Activated T-cell treated with anti-CD3 and anti-CD28 coated beads for 48 hours (primary cell): ENCODE results near the gene OR1J1.
A peak's percentile ranks its signal among the peaks of the same experiment; 100 is the strongest.

Source experiments
- DNase-seq: peaks from one replicate; pipeline ENCODE4 v3.0.0-alpha.2; 2020; ENCODE audit warnings: low read depth

The OR1J1 gene, protein sequence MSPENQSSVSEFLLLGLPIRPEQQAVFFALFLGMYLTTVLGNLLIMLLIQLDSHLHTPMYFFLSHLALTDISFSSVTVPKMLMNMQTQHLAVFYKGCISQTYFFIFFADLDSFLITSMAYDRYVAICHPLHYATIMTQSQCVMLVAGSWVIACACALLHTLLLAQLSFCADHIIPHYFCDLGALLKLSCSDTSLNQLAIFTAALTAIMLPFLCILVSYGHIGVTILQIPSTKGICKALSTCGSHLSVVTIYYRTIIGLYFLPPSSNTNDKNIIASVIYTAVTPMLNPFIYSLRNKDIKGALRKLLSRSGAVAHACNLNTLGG

DNA sequence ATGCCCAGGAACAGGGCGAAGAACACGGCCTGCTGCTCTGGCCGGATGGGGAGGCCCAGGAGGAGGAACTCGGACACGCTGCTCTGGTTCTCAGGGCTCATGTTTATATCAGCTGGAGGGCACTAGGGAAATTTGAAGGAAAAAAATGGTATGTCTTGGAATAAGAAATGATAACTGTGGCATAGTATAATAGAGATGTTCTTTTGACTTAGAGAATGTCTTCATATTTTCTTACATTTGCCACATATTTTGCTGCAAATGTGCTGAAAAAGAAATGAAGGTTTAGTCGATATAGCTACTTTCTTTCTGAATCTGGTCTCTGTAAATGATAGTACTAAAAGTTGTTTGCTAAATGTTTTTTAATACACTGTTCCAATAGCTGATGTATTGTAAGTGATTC lies at the start of gene OR1J1:
Gene OR1J1 (minus strand): TSS at position 101 of the 400 bp plus-strand sequence. CDS start 0 bp downstream, at position 101.
- DNase-seq = no peak

DNA sequence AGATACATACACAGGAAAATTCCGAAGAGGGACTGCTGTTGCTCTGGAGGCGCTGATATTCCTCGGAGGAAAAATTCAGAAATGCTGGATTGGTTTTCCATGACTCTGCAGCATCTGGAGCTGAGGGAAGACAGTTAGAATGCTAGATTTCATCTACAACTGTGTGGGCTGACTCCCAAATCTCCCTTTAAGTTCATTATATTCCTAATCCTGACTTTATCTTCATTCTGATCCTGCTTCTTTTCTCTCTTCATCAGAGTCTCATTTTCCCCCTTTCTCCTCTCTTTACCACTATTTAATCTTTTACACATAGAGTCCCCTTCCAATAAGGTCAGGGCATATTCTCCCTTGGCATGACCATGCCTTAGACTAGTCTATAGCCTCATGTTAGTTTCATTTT lies 49.5 kb upstream of the OR1J1 start, which contains the start of gene OR1N1:
Gene OR1N1 (minus strand): TSS at position 101 of the 400 bp plus-strand sequence. CDS start 0 bp downstream, at position 101.
- DNase-seq = no peak

DNA sequence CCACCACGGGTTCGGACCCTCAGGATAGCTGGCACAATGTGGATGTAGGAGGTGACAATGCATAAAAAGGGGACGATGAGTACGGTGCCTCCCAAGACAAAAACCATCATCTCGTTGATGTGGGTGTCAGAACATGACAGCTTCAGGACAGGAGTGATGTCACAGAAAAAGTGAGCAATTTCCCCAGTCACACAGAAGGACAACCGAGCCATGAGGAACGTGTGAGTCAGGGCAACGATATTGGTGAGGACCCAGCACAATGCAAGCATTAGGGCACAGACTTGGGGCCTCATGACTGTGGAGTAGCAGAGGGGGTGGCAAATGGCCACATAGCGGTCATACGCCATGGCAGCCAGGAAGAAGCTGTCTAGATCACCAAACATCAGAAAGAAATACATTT lies 48.9 kb upstream of the OR1J1 start:
- peak; percentile 4 for DNase-seq

DNA sequence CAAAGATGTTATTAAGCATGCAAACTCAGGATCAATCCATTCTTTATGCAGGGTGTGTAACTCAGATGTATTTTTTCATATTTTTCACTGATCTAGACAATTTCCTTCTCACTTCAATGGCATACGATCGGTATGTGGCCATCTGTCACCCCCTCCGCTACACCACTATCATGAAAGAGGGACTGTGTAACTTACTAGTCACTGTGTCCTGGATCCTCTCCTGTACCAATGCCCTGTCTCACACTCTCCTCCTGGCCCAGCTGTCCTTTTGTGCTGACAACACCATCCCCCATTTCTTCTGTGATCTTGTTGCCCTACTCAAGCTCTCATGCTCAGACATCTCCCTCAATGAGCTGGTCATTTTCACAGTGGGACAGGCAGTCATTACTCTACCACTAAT lies 41.6 kb upstream of the OR1J1 start:
- DNase-seq = no peak

DNA sequence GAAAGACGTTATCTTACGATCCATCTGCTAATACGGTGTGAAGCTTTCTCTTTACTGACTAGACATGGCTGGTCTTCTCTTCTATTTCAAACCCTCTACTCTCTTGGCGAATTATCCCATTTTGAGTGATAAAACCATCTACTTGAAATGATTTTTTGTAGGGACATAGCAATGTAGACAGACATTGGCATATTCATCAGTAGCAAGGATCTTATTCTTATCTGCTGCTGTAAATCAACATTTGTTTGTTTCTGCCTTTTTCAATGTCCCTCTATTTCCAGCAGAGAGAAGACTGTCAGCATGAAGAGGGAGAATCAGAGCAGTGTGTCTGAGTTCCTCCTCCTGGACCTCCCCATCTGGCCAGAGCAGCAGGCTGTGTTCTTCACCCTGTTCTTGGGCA lies 41.1 kb upstream of the OR1J1 start, which contains the start of gene OR1J4:
Gene OR1J4 (plus strand): TSS at position 301 of the 400 bp plus-strand sequence. CDS start 0 bp downstream, at position 301.
- DNase-seq = no peak

DNA sequence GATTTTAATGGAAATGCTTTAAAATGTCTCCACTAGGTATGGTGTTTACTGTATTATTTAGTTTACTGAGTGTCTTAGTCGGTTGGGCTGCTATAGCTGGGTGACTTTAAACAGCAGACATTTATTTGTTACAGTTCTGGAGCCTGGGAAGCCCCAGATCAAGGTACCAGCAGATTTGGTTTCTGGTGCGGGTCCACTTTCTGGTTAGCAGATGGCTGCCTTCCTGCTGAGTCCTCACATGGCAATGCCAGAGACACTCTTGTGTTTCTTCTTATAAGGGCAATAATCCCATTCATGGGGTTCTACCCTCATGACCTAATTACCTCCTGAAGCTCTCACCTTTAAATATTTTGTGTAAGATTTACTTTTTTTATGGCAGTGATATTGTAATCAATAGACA lies 40.5 kb upstream of the OR1J1 start:
- DNase-seq = no peak

DNA sequence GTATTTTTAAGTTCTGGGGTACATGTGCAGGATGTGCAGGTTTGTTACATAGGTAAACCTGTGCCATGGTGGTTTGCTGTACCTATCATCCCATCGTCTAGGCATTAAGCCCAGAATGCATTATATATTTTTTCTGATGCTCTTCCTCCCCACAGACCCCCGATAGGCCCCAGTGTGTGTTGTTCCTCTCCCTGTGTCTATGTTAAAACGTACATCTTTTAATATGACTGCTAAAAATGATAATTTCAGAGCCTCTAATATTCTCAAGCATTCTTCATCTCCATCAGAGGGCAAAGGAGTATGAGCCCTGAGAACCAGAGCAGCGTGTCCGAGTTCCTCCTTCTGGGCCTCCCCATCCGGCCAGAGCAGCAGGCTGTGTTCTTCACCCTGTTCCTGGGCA lies 32.8 kb upstream of the OR1J1 start, which contains the start of gene OR1J2:
Gene OR1J2 (plus strand): TSS at position 301 of the 400 bp plus-strand sequence. CDS start 0 bp downstream, at position 301.
- no peak for DNase-seq

DNA sequence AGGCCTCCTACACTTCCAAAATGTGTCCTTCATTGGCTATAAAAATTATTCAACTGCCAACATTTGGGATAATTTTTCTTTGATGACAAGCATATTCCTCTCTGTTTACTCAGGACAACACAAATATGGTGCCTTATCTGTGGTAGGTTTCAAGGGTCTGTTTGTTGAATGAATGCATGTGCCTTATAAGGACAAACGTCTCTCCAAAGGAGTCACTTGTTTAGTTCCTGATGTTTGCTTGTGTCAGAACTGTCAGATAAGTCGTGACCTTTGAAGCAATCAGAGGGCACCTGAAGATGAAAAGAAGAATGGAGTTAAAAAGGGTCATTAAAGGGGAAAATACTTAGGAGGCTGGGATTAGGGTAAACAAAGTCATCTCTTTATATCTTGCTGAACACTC lies 29.2 kb upstream of the OR1J1 start:
- DNase-seq = no peak

DNA sequence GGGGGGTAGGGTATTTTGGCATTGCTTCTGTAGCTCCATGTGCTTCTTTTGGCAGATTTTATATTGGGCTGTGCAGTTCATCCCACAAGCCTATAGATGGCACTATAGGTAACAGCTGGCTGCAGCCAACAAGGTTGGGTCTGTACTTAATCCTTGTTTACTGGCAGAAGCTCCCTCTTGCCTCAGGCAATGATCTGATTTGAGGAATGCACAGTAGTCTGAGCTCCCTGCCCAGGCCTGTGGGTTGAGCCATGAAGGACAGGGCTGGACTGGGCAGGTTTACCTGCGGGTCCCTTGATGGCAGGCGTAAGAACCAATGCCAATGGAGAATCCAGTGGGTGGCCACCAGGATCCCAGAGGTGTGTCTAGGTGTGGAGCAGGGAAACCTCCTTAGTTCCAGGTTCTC lies 21.2 kb upstream of the OR1J1 start:
- peak; percentile 0 for DNase-seq

DNA sequence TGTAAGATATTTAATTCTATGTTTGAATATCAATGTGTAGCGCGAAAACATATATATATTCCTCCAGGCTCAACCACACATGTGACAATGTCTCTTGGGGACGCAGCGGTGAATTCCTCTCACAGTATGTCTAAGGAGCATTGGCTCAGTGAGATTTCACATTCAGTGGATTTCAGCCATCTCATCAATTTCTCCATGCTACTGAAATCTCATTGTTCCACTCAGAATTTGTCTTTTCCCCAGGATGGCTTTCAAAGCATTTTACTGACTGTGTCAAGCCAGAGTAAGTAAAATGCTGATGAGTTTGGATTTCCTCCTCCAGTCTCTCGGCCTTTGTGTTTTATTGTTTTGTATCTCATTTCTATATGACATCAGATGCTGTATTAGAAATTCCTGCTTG lies 1.3 kb upstream of the OR1J1 start:
- no peak for DNase-seq

DNA sequence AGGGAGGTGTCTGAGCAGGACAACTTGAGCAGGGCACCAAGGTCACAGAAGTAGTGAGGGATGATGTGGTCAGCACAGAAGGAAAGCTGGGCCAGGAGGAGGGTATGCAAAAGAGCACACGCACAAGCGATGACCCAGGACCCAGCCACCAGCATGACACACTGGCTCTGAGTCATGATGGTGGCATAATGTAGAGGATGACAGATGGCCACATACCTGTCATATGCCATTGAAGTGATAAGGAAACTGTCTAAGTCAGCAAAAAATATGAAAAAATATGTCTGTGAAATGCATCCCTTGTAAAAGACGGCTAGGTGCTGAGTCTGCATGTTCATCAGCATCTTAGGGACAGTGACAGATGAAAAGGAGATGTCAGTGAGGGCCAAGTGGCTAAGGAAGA lies 380 bp downstream of the OR1J1 start:
- DNase-seq = no peak

DNA sequence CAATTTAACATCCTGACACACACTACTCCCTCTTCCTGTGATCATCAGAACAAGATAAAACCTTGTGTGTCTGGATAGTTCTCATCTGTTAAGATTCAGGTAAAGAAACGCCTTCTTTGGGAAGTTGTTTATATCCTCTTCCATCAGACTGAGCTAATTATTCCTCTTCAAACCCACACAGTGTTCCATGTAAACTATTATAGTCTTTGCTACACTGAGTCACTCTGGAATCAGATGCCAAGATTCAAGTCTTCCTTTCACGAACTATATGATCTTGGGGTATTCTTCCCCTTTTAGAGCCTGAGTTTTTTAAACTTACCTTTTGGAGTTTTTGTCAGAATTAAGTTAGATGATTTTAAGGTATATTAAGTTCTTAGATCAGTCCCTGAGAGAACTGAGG lies 2.0 kb downstream of the OR1J1 start:
- DNase-seq = no peak

DNA sequence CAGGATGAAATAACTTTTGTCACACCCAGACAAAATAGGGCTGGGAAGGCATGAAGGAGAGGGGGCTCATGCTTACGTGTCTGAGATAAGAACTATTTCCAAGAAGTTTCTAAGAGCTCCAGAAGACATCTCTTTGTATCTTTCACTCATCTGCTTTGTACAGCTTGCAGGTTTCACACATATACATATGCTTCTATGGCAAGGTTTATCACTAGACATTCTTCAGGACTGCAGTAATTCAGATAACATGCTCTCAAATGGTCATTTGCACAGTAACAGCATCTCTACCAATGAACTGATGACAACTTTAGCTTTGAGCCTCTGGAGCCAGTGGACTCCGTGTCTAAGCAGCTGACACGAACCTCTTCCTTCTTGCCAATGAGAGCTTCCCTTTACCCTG lies 3.2 kb downstream of the OR1J1 start:
- DNase-seq = no peak

DNA sequence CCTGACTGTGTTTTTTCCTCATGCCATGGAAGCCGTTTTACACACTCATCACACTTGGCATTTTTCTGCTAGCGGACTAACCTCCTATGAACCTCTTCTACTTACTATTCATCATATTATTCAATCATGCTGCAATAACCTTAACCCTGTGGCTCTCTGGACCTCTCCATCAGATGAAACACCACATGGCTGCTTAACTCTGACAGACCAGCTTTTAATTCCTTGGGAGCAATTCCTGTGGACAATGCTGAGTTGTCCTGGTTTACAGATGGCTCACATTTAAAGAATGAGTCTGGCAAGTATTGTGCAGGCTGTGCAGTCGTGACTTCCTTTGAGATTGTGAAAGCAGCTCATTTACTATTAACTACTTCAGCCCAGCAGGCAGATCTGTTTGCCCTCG lies 9.0 kb downstream of the OR1J1 start:
- DNase-seq = no peak

DNA sequence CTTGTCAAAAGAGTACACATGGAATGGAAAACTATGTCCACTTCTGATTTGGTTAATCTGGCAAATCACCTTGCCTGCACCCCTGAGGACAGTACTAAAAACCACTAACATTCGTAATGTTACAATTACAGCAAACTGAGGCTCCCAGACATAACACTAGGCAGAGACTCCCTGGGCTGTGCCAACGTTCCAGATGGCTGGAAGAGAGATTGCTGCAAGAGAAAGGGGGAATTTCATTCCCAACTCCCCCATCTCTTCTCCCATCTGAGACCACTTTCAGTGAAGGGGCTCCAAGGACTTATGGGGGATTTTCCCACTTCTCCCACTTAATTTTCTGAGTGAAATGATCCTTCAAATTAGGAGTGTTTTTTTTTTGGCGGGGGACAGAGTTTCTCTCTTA lies 11.3 kb downstream of the OR1J1 start:
- no peak for DNase-seq

DNA sequence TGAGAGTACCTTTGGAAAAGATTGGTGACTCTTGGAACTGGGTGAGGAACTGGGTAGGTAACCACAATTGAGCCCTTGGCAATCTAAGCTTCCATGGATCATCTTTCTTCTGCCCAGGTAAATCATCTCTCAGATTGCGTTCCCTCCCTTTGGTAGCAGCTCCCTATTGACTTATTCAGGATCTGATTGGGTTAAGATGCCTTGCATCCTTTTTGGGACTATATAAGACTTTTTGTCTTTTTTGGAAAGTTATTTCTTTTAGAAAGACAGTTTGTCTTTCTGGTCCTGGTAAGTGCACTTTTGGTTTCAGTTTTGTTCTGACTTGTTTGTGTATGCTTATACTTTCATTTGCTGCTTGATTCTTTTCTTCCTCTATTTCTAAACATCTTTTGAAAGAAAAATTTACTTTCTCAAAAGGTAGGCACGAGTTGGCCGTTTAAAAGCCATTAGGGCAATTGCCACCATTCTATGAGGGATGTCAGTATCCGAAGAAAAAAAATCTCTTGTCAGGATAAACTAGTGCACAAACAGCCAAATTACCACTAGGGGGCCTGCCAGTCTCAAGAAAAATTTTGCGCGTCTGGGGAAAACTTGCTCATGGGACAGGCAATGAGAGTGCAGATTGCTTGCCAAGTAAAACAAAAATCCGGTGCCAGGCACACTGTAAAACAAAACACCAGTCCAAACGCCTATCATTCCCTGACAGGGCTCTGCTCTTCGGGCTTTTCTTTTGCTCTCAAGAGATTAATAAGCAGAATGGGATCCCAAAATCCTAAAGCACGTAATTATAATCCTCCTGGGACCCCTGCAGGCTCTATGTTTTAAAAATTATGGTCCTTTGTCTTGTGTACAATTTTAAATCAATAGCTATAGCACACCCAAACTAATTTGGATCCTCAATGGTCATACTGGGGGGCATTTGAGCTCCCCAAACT lies 12.8 kb downstream of the OR1J1 start:
- peak; percentile 38 for DNase-seq

DNA sequence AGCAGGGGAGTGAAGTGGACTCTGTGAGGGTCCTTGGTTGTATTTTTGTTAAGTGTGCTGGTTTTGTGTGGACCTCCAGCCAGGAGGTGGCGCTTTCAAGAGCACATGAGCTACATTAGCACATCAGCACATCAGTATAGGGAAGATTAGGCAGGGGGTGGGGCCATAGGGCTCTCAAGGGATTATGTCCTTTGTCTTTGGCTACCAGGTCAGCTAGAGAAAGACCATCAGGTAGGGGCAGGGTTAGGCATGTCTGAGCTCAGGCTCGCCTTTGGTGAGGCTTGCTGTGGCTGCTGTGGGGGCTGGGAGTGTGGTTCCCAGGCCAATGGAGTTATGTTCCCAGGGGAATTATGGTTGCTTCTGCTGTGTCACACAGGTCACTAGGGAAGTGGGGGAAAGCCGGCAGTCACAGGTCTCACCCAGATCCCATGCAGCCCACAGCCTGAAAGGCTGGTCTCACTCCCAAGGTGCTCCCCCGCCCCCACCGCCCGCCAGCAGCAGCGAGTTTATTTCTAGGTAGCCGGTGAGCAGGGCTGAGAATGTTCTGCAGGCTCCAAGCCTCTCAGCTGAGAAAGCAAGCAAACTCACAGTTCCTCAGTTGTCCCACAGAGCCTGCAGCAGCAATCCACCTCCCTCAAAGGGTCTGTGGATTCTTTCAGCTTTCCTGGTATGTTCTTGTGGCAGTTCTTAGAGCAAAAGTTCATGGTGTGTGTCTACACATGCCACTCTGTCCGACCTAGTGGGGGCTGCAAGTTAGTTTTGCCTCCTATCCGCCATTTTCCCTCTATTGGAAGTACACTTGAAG lies 13.7 kb downstream of the OR1J1 start:
- DNase-seq = peak; percentile 4

DNA sequence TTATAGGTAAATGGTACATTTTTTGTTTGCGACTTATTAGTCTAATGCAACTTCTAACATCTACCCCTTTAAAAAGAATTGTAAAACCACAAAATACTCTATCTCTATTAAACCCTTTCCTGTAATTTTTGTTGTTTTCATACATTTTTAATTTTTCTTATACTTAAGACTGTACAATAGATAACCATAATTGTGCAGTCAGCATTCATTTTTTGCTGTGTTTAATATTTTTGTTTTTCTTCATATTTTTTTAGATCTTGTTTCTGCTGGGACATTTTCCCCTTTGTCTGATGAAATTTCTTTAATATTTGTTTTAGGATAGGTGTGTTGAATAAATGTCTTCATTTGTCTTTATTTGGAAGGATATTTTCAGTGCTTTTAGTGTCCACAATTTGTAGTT lies 19.9 kb downstream of the OR1J1 start:
- no peak for DNase-seq

DNA sequence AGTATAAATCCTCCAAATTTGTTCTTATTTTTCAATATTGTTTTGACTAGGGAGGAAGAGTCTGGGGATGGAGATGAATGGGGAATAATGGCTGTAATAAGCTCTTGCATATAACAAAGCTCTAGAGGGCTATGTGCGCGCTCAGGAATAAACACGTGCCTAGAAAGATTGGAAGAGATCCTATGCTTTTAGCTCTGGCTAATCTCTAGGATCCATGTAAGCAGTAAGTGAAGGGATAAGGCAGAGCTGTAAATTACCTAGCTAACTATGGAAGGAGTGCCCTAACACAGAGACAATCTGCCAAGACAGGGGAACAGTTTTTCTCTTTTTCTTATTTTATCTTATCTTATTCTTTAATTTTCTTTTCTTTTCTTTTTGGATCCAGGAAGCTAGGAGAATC lies 21.6 kb downstream of the OR1J1 start:
- DNase-seq = no peak

DNA sequence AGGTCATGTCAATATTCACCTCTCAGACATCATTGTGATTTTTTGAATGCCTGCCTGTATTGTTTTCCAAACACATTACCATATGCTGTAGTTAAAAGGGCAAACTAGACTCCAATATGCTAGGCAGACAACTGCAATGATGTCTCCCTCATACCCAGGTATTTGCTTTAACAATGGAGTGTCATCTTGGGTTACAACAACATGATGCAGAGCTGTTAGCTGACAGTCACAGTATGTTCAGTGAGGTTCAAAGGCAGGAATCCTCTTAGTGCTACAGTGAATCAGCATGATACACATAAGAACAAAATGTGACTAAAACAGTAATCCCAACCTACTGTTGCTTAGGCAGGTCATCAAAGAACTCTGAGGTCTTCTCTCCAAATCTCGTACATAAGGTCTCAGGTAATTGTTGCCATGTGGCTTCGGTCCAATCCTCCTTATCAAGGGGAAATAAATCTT lies 24.0 kb downstream of the OR1J1 start:
- no peak for DNase-seq

DNA sequence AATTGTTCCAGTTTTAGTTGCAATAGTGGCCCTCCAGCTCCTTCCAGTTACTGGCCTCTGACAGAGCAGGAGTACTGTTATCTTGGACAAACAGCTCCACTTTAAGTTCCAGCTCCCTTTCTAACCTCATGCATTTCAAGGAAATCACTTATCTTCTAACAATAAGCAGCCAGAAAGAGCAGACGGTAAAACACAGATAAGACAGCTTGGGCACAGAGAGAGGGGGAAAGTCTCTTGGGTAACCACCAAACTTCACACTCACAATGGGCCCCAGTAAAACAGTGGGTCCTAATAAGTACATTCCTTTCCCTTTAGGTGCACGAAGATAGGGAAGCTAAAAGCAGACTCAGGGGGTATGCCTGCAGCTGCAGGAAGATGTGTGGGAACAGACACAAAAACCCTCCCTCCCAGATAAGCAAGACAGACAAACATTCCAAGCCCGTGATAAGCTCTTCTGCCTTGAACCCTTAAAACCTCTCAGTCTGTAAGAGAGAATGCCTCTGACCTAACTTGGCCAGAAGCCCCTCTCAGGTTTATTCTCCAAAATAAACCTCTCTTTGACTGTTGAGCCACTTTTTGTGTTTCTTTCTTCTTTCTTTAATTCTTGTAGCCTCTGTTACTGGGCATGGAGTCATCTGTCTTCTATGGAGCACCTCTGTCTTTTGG lies 30.8 kb downstream of the OR1J1 start:
- DNase-seq = no peak
